HG03432 (cell line): ENCODE measurements around the gene HINT2.

Experiments used
- ATAC-seq: cut with Tn5 transposase; IDR thresholded peaks from one replicate; pipeline ENCODE4 v1.9.1; 2021; ENCODE audit warnings: mild to moderate bottlenecking, moderate library complexity; ENCODE audit not compliant: unreplicated experiment

The HINT2 gene

DNA sequence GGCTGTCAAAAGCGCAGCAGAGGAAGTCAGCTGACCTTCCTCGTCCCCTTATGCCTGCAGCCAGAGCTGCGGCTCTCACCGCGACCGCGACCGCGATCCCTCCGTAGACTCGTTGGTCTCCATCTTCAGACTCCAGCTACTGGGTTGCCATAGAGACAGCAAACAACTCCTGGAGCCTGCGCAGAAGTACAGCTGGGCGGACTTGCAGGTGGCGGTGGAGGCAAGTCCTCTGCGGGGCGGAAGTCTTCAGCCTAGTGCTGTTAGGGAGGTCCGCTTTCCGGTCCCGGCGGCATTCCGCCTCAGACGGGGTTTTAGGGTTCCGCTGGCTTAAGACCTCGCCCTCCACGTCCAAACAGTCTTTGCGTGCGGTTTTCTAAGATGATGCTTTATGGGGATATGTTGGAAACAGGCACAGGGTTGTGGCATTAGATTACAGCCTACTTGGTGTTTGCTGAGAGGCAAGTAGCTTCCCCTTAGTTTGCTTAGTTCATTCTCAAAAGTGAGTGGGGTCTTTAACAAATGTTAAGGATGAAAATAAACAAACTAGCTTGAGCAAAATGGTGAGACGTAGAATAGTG is 2.7 kb downstream of the HINT2 start, which contains the start of gene SPAG8:
Gene SPAG8 (minus strand): TSS at position 238 of the 578 bp plus-strand sequence. CDS start 115 bp downstream, at position 123.
- ATAC-seq: peak; percentile 66

DNA sequence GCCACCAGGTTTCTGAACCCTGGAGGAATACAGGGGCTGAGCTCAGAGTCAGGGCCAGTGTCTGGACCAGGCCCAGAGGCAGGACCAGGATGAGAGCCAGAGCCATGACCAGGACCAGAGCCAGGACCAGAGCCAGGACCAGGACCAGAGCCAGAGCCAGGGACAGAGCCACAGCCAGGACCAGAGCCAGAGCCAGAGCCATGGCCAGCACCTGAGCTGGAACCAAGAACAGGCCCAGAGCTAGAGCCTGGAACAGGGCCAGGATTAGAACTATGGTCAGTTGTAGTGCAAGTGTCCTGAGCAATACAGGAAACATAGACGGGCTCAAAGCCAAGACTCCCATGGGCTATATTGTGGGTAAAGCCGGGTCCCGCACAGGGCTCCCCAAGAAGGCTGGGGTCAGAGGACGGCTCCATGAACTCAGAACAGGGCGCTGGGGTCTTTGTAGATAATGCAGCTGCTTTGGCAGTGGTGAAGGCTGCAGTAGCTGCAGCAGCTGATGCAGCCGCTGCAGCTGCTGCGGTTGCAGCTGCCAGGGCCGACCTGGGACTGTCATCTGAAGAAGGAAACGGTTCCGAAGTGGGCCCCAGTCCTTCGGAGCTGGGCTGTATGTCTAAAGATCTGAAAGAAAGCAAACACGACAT is 3.3 kb downstream of the HINT2 start:
- ATAC-seq: no peak

DNA sequence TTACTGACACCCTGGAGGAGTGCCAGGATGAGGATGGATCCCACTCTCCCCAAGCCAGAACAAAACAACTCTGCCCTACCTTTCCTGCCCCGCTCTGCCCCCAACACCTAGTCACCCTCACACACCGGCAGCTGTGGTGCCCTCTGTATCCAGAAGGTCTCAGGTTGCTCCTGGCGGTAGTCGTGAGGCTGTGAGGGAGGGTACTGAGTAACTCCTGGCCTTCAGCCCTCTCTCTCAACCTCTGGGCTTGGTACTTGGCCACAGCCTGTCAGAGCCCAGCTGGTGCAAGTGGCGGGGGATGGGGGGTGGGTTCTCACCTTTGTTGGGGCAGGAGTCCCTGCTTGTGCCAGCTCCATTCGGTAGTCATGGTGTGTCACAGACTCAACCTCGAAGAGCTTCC is 4.7 kb downstream of the HINT2 start:
- no peak for ATAC-seq

DNA sequence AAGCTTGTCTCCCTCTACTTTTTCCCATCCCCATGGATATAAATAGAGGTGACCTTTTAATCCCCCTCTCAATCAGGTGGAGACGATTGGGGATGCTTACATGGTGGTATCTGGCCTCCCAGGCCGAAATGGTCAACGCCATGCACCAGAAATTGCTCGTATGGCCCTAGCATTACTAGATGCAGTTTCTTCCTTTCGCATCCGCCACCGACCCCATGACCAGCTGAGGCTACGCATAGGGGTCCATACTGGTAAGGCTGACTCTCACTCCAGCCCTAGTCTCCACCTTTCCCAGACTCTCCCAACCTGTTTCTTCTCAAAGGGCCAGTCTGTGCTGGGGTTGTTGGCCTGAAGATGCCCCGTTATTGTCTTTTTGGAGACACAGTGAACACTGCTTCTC is 6.4 kb downstream of the HINT2 start:
- ATAC-seq: no peak

DNA sequence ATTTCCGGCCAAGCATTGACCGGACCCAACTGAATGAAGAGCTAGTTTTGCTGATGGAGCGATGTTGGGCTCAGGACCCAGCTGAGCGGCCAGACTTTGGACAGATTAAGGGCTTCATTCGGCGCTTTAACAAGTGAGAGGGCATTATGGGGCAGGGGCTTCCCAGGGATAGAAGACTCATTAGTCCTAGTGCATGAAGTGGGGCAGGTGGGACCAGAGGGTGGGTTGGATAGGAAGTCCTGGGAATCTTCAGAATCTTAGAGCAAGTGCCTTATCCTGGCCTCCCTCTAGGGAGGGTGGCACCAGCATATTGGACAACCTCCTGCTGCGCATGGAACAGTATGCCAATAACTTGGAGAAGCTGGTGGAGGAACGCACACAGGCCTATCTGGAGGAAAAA is 8.7 kb downstream of the HINT2 start:
- no peak for ATAC-seq

DNA sequence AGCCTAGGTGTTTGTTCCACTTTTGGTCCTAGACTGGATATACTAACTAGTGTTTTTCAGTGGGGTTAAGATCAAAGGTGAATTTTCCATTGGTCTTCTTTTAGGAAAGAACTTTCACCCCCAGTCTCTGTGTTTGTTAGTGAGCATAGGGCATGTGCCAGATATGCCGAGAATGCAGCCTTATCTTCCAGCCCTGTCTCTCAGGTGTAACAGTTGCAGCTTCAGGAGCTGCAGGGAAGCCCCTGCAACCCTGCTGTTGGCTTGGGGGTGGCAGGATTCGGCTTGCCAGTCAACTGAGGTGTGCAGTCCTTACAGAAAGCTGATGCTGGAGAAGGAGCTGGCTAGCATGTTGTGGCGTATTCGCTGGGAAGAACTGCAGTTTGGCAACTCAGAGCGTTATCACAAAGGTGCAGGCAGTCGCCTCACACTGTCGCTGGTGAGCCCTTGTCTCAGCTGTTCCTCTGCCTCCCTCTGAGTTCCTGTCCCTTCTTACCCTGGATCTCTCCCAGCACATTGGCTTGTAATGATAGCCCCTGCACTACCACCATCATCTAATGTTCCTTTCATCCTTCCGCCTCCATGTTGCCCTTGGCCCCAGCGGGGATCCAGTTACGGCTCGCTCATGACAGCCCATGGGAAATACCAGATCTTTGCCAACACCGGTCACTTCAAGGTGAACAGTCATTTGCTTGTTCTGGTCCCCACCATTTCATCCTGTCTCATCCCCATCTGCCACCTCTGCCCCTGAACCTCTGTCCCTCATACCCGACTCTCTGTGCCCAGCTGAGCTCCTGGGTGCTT is 13.3 kb downstream of the HINT2 start:
- ATAC-seq: no peak

DNA sequence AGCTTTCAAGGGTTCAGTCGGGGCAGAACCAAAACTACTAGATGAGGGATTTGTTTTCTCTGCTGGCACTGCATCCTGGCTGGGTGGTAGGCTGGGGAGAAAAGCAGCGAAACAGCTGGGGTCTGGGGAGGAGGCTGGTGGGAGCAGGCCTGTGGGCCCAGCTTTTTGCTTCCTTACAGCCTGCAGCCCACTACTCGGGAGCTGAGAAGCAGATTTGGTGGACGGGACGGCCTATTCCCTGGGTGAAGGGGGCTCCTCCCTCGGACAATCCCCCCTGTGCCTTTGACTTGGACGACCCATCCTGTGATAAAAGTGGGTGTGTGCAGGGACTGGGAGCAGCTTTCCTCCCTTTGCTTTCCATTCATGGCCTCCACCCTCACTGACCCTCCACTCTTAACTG is 14.3 kb downstream of the HINT2 start:
- no peak for ATAC-seq

DNA sequence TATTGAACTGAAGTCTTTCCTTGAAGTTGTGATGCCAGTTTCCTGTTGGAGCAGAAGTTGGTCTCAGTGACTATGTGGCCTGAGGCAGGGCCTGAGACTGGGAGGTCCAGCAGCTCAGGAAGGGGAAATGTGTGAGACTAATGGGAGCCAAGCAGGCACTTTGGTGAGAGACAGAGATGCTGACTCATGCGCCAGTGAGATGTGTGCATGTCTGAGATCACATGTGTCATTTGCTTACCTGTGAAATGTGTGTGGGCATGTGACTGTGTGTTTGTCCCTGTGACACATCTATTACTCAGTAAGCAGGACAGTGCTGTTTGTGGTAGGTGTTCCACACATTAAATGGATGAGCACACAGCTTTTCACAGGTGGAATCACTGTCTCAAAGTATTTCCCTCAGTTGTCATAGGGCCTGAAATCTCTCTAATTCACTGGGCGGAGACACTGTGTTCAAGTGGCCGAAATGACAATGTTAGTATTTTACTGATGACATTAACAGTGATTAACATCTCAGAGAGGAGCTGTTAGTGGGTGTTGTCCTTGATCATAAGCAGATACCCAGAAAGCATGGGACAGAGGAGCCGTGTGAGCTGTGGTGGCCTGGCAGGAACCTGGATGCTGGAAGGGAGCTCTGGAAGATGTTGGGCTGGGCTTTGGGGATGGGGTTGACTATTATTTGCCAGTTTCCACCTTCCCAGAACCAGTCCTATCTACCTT is 16.0 kb downstream of the HINT2 start:
- ATAC-seq: peak; percentile 62

DNA sequence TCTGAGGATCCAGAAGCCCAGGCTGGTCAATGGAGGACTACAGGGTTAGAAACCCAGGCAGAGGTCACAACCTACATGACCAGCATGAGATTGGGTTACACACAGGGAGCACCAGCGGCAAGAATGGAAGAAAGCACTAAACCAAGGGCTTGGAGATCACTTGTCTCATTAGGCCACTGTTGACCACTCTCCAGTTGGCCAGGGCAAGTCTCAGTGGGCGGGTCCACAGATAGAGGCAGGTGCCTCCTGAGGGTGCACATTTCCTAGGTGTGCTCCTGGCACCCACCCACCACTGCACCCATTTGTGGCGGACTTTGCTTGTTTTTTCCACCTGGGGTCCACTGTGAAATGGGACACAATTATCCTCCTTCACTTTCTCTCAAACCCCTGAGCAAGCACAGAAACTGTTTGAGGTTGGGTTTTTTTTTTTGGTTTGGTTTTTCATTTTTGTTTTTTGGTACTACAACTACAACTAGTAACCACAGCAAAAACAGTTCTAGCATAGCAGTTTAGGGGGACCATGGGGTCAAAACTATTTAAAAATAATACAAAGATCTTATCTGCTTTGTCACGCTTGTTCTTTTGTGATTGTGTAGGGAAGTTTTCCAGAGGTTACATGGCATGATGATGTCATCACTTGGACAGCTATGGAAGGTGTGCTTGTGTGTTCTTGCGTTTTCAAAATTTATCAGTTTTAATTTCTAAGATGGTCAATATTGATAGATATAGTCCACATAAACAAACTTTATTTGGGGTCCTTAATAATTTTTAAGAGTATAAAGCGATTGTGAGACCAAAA is 17.3 kb downstream of the HINT2 start:
- no peak for ATAC-seq

DNA sequence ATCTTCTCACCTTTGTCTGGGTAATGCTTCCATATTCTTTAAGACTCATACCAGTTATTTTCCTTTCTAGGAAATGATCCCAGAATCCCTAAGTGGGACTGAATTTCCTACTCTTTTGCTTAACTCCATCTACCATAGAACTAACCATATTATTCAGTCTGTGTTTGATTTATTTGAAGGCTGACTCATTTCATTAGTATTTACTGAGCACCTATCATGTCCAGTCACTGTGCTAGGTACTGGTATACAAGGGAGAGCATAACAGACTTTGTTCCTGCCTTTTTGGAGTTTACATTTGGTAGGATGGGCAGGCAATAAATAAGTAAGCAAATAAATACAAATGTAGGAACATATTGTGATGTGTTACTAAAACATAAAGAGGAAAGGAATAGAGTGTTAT is 19.1 kb downstream of the HINT2 start:
- ATAC-seq: no peak

DNA sequence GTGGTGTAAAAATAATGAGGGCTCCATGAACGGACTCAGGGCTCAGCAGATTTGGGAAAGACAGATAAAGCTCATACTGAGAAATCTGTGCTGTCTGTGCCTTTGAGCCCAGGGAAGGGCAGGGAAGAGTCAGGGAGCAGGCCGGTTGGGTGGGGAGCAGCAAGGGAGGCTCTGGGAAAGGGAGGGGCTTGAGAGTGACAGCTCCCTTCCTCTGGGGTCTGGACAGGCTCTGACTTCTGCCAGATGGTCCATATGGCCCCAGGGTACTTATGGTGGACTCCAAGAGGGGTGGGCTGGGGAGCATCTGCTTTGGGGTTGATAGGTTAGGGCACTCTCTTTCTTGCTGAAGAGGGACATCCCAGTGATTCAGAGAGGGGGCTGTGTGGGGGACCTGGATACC is 21.4 kb downstream of the HINT2 start:
- ATAC-seq: no peak

DNA sequence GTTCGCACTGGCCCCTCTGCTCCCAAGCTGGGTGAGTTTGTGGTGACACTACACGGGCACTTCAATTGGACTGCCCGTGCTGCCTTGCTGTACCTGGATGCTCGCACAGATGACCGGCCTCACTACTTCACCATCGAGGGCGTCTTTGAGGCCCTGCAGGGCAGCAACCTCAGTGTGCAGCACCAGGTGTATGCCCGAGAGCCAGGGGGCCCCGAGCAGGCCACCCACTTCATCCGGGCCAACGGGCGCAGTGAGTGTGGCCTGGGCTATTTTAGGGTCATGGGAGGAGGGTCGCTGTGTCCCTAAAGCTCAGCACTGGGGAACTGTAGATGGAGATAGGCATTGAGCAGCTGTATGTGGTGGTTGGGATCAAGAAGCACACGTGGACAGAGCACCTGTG is 22.0 kb downstream of the HINT2 start:
- ATAC-seq: no peak

DNA sequence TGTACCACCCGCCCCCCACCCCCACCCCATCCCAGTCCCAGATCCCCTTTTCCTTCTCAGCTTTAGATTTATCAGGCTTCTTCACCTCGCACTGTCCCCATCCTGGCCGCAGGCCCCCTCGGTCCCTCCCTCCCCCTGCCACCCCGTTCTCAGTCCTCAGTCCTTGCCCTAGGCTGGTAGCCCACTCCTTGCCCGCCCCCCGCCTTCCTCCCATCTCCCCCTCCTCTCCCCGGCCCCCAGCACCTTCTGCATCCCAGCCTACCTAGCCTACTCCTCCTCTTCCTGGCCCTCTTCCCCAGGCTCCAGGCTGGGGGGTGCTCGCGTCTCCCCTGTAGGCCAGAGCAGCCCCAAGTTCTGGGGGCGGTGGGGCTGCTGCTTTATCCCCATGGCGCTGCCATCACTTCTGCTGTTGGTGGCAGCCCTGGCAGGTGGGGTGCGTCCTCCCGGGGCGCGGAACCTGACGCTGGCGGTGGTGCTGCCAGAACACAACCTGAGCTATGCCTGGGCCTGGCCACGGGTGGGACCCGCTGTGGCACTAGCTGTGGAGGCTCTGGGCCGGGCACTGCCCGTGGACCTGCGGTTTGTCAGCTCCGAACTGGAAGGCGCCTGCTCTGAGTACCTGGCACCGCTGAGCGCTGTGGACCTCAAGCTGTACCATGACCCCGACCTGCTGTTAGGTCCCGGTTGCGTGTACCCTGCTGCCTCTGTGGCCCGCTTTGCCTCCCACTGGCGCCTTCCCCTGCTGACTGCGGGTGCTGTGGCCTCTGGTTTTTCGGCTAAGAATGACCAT is 22.6 kb downstream of the HINT2 start:
- ATAC-seq: no peak

DNA sequence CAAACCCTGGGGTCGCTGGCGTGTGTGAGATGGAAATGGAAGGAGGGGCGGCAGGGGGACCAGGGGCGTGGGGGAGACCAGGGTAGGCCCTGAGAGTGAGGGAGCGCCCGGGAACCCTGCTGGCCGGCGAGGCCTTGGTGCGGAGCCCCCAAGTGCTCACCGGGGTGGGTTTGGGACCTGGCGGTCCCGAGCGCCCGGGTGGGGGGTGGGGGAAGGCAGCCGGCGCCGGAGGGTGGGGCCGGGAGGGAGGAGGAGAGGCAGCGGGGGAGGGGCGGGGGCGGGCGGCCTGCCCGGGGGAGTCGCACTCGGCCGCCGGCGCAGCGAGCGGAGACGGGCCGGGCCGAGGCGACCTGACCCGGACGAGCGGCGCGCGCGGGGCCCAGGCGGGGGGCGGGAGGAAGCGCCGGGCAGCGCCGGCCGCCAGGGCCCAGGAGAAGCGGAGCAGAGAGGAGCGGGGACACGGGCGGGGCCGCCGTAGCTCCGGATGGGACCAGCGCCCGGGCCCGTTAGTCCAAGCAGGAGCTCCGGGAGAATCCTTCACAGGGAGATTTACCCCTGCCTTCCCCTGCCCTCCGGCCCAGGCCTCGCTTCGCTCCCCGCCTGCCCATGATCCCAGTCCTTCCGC is 23.4 kb downstream of the HINT2 start, which contains the start of gene NPR2:
Gene NPR2 (plus strand): TSS at position 295 of the 625 bp plus-strand sequence. CDS start 818 bp downstream, outside the sequence.
- no peak for ATAC-seq

DNA sequence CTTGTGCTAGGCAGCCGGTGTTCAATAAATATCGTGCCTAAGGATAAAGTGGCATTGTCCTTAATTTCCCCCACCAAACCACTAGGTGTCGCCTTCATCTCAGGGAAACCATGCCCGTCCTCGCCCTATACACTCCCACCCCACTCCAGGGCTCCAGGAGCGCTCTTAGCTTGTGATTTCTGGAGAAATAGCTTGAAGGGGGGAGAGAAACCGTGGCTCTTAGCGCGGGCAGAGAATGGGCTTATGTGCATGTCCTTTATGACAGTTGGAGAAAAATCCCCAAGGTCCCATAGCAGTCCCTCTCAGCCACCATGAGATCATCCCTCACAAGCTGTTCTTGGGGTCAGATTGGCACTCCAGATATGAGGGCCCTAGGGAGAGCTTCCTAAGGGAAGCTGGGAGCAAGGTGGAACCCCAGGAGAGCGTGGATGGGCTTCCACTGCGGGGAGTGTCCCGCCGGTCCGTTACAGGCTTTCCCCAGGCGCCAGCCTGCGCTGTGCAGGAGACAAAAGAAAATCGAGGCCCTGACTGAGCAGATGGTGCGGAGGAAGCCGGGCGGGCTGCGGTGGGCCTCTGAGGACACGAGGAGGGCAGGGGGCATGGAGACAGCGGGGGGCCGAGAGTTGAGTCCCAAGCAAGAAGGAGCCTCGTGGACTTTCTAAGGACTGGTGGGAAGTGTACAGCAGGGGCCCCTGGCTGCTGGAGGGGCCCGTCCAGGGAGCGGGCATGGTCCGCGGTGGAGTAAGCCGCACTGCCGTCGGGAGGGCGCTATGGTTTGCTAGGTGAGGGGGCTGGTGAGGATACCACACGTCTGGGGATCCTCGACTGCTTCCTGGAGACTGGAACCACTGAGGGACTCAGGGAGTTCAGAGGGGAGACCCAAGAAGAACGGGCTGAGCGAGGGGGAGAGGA is 24.2 kb downstream of the HINT2 start:
- peak; percentile 61 for ATAC-seq

DNA sequence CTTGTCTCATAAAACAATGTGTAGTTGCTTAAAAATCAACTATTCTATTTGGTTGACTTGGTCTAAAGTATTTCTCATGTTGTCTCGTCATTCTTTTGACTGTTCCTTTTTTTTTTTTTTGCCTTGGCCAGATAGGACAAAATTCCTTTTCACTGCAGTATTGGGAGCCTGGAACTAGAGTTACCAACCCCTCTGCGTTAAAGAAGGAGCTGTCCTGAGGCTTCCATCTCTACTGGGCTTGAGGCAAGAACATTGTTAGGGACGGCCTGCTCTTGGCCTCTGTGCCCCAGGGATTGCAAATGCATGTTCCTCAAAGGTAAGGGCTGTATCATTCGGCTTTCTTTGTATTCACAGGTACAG is 24.8 kb downstream of the HINT2 start:
- no peak for ATAC-seq

DNA sequence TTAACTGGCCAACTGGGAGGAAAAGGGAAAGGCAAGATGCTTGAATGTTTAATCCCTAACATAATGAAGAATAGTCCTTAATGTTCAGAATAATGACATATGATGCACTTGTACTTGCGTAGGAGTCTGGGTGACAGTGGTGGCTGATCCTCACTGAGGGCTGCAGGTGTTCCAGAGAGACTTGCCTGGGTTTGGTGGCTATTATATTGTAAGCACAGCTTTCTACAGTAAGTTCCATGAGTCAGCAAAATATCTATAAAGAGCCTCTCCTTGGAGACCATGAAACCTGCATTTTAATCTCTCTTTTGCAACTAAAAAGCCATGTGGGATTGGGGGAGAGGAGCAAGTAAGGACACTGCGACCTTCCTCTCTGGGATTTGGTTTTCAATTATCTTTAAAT is 25.3 kb downstream of the HINT2 start:
- no peak for ATAC-seq

DNA sequence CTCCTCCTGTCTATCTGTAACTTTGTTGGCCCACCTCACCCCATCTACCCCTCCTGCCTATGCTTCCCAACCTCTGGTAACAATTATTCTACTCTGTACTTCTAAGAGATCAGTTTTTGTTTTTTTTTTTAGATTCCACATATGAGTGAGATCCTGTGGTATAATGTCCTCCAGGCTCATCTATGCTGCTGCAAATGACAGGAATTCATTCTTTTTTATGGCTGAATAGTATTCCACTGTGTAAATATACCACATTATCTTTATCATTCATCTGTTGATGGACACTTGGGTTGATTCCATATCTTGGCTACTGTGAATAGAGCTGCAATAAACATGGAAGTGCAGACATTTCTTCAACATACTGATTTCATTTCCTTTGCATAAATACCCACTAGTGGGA is 31.4 kb downstream of the HINT2 start:
- no peak for ATAC-seq
